Esophagus muscularis mucosa (tissue), 4 donors: Measurements from ENCODE around the gene BMP2K. TPM values are rescaled to one million over a fixed set of nuclear protein-coding genes. Genes with fewer than 3 reads are reported as not detected.

Experiments used
- DNase-seq: peaks from one replicate; pipeline ENCODE4 v3.0.0-alpha.2; 2017; ENCODE audit errors: extremely low spot score
- H3K27ac ChIP-seq, 4 donors: fragments of 200-600 bp; sonication (generic); replicated peaks in 1 of 4; 1 replicate in 3 of 4; 2 replicates in 1 of 4; pipeline ENCODE4 v1.5.1; 2016 to 2019; ENCODE audit warnings: mild to moderate bottlenecking in 1 of 4
- H3K27me3 ChIP-seq, 4 donors: fragments of 200-600 bp; sonication (generic); one replicate each; pipeline versions ENCODE4 v1.5.1 to v1.6.0; 2016 to 2019
- H3K36me3 ChIP-seq, 4 donors: fragments of 200-600 bp; sonication (generic); one replicate each; pipeline ENCODE4 v1.5.1; 2016 to 2019
- H3K4me1 ChIP-seq, 4 donors: fragments of 200-600 bp; sonication (generic); one replicate each; pipeline ENCODE4 v1.5.1; 2016 to 2019
- H3K4me3 ChIP-seq, 4 donors: fragments of 200-600 bp; sonication (generic); 1 replicate in 2 of 4; 2 replicates in 2 of 4; pipeline ENCODE4 v1.5.1; 2016 to 2019; ENCODE audit warnings: mild to moderate bottlenecking in 4 of 4, moderate library complexity in 1 of 4
- H3K9me3 ChIP-seq, 4 donors: fragments of 200-600 bp; sonication (generic); 1 replicate in 3 of 4; 2 replicates in 1 of 4; pipeline ENCODE4 v1.5.1; 2016 to 2019
- EP300 ChIP-seq: sonication (generic); formaldehyde crosslinking; IDR thresholded peaks from one replicate; pipeline ENCODE4 v1.6.1; 2017; ENCODE audit warnings: antibody characterized with exemption
- POLR2A ChIP-seq: fragments of 450-650 bp; IDR thresholded peaks from one replicate; pipeline ENCODE4 v1.6.1; 2017; ENCODE audit warnings: antibody characterized with exemption, moderate library complexity, mild to moderate bottlenecking, low read depth
- POLR2AphosphoS5 ChIP-seq, 2 donors: sonication (generic); formaldehyde crosslinking; IDR thresholded peaks; one replicate each; pipeline ENCODE4 v1.6.1; 2017; ENCODE audit warnings: antibody characterized with exemption in 2 of 2
- WGBS: methylation state at CpG from one replicate; pipeline ENCODE4 v1.1.5; 2018; 5-methylcytosine and 5-hydroxymethylcytosine counted together
- intact Hi-C: fragments of 100-400 bp; cut with DNase I; formaldehyde crosslinking; loops from one replicate; pipeline ENCODE4 v1.15.1; 2023
- total RNA-seq, 4 donors: library from RNA; depleted of rRNA; stranded (reverse); fragments of >200 nt; gene quantifications; one replicate each; pipeline versions ENCODE4 v1.1.0 to v1.2.1, GENCODE V29; 2016
- TF ChIP-seq, protein P1 (sequence below), 3 experiments: fragments of 200-600 bp in 2 of 3; fragments of 450-650 bp in 1 of 3; sonication (generic) in 2 of 3; IDR thresholded peaks; one replicate each; pipeline ENCODE4 v1.5.1; 2017 to 2019; ENCODE audit warnings: antibody characterized with exemption in 3 of 3, mild to moderate bottlenecking in 2 of 3, moderate library complexity in 1 of 3

BMP2K gene
- total RNA-seq, 4 donors from 2014 or later, result 42.5 to 53.0 (median 45.0) TPM

GRCh38 chr4:78949735-78950134 is 173.6 kb downstream of the BMP2K start:
- Histone ChIP-seq H3K27me3 (no peaks in the 10 kb centered on the region), H3K4me3 (no peak overlapping the region), H3K9me3 (no peaks in the 10 kb centered on the region), H3K4me1 (peaks cover 0 to 26% (median 13%) of the 10 kb centered on the region in 4 donors), H3K27ac (no peak overlapping the region), H3K36me3 (no peaks in the 10 kb centered on the region)
- DNase-seq, result no peak
- TF ChIP-seq POLR2A, result no peak
- TF ChIP-seq, protein P1, sequence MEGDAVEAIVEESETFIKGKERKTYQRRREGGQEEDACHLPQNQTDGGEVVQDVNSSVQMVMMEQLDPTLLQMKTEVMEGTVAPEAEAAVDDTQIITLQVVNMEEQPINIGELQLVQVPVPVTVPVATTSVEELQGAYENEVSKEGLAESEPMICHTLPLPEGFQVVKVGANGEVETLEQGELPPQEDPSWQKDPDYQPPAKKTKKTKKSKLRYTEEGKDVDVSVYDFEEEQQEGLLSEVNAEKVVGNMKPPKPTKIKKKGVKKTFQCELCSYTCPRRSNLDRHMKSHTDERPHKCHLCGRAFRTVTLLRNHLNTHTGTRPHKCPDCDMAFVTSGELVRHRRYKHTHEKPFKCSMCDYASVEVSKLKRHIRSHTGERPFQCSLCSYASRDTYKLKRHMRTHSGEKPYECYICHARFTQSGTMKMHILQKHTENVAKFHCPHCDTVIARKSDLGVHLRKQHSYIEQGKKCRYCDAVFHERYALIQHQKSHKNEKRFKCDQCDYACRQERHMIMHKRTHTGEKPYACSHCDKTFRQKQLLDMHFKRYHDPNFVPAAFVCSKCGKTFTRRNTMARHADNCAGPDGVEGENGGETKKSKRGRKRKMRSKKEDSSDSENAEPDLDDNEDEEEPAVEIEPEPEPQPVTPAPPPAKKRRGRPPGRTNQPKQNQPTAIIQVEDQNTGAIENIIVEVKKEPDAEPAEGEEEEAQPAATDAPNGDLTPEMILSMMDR (IDR thresholded peaks at IDR 0.05), result no peak
- TF ChIP-seq EP300, result no peak
- no peak for TF ChIP-seq POLR2AphosphoS5 (IDR thresholded peaks at IDR 0.05)
- WGBS, result 86% methylated on average over 1 of the region's 1 CpG
- intact Hi-C loops, result loop anchor here (5.0 to 10.0 kb wide), 5 partner anchors 635 to 1385 kb away; partner anchors contain the start of gene CFAP299

DNA sequence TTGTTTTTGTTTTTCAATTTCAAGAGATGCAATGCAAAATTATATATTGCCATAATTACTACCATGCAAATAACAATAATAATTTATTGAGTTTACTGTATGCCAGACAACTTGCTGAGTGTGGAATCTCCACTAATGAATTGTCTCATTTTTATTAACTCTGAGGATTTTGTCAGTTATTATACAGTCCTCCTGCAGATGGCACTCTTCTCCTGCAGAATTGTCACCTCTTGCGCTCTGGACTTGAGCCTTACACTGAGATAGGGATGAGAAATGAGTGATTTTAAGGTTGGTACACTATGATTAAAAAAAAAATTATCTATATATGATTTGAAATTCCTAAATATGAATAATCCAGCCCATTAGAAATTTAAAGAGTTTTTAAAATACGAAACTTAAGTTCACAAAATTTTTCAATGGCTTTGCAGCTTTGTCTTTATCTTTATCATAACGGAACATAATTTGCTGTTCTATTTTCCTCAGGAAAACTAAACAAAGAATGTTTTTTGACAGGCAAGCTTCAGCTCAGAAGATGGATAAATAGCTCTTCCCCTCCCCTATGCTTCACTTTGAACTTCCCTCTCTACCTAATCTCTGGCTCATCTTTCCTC is 175.8 kb downstream of the BMP2K start:
- Histone ChIP-seq H3K27me3 (no peaks in the 10 kb centered on the region), H3K9me3 (no peaks in the 10 kb centered on the region), H3K4me3 (no peak overlapping the region), H3K27ac (peak overlapping the region in 2 of 4 donors; percentile 10 to 40), H3K36me3 (no peaks in the 10 kb centered on the region), H3K4me1 (peaks cover 0 to 20% (median 13%) of the 10 kb centered on the region in 4 donors)
- TF ChIP-seq, protein P1 (IDR thresholded peaks at IDR 0.05), result peak; percentile 68 to 80 (median 77)
- TF ChIP-seq POLR2AphosphoS5 (IDR thresholded peaks at IDR 0.05), result no peak
- intact Hi-C loops, result loop anchor here (5.0 to 10.0 kb wide), 4 partner anchors 633 to 1260 kb away; no protein-coding TSS in a partner anchor
- DNase-seq, result no peak
- 61% methylated on average over 3 of the region's 3 CpGs for whole genome bisulfite sequencing

- H3K9me3 ChIP-seq, result no peaks in the 10 kb centered on the region
- peak overlapping the region in 3 of 4 donors; percentile 7 to 40 (median 40) for H3K27ac ChIP-seq
- TF ChIP-seq POLR2AphosphoS5 (IDR thresholded peaks at IDR 0.05), result no peak
- no peak for TF ChIP-seq EP300
- TF ChIP-seq POLR2A, result no peak
- TF ChIP-seq, protein P1 (IDR thresholded peaks at IDR 0.05), result no peak
- H3K4me1 ChIP-seq, result peaks cover 0 to 20% (median 13%) of the 10 kb centered on the region in 4 donors
- no peaks in the 10 kb centered on the region for H3K36me3 ChIP-seq
- DNase-seq, result no peak
- no peak overlapping the region for H3K4me3 ChIP-seq
- 95% methylated on average over 5 of the region's 5 CpGs for WGBS
- intact Hi-C loops, result loop anchor here (5.0 to 10.0 kb wide), 4 partner anchors 632 to 1259 kb away; no protein-coding TSS in a partner anchor
- H3K27me3 ChIP-seq, result no peaks in the 10 kb centered on the region
Measured at GRCh38 chr4:78953231-78953630, 177.1 kb downstream of the BMP2K start.

DNA sequence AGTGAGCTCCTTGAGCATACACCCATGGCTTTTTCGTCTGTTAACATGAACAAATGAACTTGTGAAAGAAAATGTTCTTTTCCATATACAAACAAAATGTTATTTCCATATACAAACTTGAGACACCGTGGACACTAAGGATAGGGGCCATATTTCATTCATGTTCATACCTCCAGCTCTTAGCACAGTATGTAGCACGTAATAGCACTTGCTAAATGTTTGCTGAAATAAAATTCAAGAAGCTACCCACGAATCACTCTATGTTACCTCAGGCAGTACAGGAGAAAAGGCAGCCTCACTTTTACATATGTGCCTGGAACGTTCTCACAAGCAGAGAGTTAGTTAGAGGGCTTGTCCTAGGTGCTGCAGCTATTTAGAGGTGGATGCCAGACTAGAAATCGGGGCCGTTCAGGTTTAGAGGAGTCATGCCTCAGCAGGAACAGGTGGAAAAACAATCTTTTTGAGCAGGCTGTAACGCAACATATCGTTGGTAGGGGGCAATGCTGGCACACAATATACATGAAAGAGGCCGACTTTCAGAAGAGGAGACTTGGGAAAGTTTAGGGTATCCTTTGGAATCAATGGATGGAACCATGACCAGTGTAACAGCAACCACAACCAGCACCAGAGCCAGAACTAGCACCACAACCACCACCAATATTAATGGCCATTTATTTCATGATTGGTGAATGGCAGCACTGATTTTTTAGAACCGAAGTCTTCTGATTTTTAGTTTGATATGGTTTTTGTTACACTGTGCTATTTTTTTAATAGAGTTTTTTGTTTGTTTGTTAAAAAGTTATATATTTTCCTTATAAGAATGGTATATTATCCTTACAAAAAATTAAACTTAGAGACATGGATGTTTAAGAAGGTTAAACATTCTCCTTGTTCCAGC is 177.9 kb downstream of the BMP2K start:
- DNase-seq, result no peak

More for the DNA sequence above, 177.9 kb downstream of the BMP2K start:
- WGBS, result 55% methylated on average over 11 of the region's 11 CpGs
- no peak overlapping the region for H3K4me3 ChIP-seq
- TF ChIP-seq EP300, result no peak
- TF ChIP-seq, protein P1 (IDR thresholded peaks at IDR 0.05), result peak; percentile 34 to 52 (median 45)
- H3K27ac ChIP-seq, result peak overlapping the region; percentile 7 to 40 (median 26)
- H3K27me3 ChIP-seq, result no peaks in the 10 kb centered on the region
- no peaks in the 10 kb centered on the region for H3K36me3 ChIP-seq
- H3K9me3 ChIP-seq, result no peaks in the 10 kb centered on the region
- H3K4me1 ChIP-seq, result peaks cover 0 to 20% (median 13%) of the 10 kb centered on the region in 4 donors
- intact Hi-C loops, result loop anchor here (5.0 to 10.0 kb wide), 4 partner anchors 631 to 1258 kb away; no protein-coding TSS in a partner anchor
